Fibroblast of peridontal ligament (primary cell): ENCODE results near the gene PPP4R4.

Source experiments
- DNase-seq: peaks from one replicate; pipeline ENCODE4 v3.0.0-alpha.2; 2010; ENCODE audit errors: extremely low read depth

The PPP4R4 gene, protein sequence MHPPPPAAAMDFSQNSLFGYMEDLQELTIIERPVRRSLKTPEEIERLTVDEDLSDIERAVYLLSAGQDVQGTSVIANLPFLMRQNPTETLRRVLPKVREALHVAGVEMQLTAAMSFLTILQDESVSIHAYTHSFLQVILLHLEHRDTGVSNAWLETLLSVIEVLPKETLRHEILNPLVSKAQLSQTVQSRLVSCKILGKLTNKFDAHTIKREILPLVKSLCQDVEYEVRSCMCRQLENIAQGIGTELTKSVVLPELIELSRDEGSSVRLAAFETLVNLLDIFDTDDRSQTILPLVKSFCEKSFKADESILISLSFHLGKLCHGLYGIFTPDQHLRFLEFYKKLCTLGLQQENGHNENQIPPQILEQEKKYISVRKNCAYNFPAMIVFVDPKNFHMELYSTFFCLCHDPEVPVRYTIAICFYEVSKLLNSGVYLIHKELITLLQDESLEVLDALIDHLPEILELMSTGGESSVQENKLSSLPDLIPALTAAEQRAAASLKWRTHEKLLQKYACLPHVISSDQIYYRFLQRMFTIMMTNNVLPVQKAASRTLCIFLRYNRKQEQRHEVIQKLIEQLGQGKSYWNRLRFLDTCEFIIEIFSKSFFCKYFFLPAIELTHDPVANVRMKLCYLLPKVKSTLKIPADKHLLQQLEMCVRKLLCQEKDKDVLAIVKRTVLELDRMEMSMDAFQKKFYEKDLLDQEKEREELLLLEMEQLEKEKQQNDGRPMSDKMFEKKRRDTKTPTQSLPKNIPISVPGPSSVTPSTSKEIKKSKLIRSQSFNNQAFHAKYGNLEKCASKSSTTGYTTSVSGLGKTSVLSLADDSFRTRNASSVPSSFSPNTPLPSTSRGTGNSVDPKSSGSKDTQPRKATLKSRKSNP

GRCh38 chr14:94173885-94174603 is at the start of gene PPP4R4:
Gene PPP4R4 (plus strand): TSS chr14:94174322. CDS start chr14:94174466, 144 bp downstream.
- DNase-seq, result peak; percentile 49

DNA sequence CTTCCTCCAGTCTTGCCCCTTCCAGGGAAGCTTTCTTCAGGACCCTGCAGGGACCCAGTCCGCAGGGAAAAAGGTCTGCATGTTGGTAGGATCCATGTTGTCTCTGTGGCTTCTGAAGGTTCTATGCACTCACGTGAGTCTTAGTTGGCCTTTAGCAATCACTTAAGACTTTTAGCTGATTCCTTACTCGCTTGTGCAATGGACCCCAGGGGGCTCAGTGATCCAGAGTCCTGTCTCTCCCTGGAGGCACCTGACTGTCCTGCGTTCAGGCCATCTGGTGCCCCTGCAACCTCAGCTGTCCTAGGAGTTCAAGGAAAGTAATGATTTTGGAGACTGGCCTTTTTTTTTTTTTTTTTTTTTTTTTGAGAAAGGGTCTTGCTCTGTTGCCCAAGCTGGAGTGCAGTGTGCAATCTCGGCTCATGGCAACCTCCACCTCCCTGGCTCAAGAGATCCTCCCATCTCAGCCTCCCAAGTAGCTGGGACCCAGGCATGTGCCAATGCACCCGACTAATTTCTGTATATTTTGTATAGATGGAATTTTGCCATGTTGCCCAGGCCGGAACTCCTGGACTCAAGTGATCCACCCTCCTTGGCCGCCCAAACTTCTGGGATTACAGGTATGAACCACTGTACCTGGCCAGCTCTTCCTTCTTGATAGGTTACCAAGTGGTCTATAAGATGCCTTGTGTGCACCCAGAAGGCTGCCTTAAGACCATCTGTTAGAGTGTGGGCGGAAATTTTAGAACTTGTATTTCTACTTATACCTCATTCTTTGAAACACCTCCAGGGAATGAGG is 49.3 kb upstream of the PPP4R4 start:
- no peak for DNase-seq

DNA sequence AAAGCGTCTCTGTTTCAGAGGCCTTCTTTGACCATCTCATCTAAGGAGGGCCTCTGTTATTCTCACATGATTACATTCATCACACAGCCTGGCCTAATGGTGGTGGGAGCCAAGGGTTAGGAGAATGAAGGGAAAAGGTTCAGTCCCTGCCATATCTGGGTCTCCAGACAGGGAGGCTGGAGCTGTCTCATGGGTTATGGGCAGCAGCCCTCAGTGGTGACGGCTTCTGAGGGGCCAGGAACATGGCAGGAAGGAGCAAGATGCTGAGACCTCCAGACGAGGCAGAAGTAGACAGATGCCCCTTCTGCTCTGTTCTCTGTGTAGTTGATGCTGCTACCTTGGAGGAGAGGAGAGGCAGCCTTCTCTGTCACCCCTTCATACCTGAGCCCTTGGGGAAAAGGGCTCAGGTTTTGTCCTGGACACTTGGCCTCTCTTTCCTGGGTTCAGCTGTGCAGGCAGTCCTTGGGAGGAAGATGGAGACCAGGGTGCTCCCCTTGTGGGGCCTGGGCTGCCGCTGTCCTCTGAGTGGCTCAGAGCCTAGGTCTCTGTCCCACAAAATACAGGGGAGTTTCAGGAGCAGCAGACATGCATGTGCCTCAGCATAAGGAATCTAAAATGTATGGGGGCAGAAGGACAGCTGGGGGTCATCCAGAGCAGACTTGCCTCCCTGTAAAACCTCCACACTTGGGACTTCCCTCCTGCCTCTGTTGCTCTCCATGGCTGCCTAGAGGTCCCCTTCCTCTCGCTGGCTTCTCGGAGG is 48.3 kb upstream of the PPP4R4 start:
- no peak for DNase-seq

DNA sequence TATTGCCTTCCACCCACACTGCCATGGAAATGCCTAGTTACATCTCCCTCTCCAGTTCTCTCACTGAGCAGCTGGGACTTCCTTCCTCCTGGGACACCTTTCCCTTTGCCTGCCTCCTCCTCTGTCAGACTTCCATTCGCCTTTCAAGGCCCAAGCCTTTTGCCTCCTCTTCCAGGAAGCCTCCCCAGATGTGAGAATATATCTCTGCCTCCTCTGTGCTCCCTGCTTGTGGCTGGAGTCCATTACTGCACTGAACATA is 47.8 kb upstream of the PPP4R4 start:
- no peak for DNase-seq

GRCh38 chr14:94126800-94127199 is 47.3 kb upstream of the PPP4R4 start:
- no peak for DNase-seq

- DNase-seq, result no peak
Observed at GRCh38 chr14:94127330-94127729, 46.8 kb upstream of the PPP4R4 start.

DNA sequence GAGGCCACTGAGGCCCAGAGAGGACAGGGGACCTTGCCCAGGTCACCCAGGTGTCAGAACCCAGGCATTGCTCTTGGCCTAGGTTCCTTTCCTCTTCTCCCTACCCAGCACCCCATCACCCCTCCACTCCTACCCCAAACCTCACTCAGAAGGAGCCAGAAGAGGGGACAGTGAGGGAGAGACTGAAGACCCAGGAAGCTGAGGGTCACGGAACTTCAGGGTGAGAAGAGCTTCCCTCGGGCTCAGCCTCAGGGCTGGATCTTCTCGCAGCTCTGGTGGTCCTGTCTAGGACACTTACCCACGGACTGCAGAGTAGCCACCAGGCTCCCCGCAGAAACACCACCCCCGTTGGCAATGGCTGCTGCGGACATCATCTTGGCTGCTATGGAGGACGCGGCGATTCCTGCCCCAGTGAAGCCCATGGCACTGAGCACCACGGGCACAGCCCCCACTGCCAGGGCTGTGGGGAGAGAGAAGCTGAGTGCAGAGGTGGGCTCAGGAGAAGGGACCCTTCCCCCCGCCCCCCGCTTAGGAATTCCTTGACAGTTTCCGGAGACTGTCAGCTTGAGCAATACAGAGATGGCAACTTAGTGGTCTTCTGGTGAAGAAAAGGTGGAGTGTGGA is 45.8 kb upstream of the PPP4R4 start:
- DNase-seq, result no peak

- peak; percentile 74 for DNase-seq
Observed at GRCh38 chr14:94129111-94129757, 44.9 kb upstream of the PPP4R4 start, which contains the start of gene IFI27L2. Gene IFI27L2 (minus strand): TSS chr14:94129604. CDS start chr14:94129564, 40 bp downstream.

DNA sequence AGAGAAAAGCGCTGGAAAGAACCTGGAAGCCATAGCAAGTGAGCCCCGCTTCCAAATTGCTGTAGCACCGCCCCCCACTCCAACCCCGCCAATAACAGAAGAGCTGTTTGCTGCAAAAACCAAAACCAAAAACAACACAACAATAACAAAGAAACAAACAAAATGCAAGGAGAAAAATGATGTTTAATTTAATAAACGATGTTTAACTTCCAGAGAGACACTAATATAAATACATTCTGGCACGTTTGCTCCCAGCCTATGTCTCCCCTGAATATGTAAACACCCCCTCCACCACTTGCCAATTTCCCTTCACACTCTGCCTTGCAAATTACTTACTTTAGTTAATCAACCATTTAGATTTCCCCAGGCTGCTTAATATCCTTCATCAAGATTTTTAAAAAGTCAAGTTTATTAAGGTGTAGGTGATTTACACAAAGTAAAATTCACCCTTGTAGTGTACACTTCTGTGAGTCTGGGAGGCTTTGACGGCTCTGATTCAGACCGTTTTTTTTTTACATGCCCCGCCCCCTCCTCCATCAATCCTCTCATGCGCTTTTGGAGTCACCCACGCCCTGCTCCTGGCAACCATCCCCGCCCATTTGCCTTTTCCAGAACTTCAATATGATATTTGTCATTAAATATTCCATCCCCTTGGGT is 44.2 kb upstream of the PPP4R4 start:
- peak; percentile 50 for DNase-seq

DNA sequence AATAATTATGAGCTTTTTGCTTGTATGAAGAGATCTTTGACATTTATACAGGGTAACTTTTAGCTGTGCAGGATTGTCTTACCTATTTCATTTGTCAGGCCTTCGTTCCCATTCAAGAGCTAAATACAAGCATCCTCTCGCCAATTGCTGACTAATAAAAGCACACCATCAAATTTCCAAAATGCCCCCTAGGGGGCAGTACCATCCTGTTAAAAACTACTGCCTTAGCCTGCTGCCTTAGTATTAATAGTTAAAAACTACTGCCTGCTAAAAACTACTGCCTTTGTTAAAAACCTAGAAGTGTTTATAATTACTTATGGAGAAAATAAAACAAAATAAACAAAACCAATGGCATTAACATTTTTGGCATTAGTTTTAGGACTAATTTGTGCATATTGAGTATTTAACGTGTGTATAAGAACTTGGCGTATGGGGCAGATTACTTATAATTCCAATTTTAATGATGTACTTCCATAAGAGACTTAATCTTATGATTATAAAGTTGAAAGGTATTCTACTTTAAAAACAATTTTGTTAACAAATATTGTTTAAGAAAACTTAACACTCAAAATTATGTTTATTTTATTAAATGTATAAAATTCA is 41.7 kb upstream of the PPP4R4 start:
- peak; percentile 82 for DNase-seq

DNA sequence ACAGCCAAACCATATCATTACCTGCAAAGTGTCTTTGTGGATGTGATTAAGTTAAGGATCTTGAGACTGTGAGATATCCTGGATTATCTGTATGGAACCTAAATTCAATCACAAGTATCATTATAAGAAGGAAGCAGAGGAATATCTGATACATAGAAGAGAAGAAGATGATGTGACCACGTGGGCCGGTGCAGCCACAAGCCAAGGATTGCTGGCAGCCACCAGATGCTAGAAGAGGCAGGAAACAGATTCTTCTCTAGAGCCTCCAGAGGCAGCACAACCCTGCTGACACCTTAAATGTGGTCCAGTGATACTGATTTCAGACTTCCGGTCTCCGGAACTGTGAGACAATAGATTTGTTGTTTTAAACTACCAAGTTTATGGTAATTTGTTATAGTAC is 38.6 kb upstream of the PPP4R4 start:
- DNase-seq, result no peak

- DNase-seq, result peak; percentile 88
Observed at GRCh38 chr14:94136575-94137331, 37.4 kb upstream of the PPP4R4 start.

- no peak for DNase-seq
Observed at GRCh38 chr14:94138251-94138650, 35.9 kb upstream of the PPP4R4 start.

DNA sequence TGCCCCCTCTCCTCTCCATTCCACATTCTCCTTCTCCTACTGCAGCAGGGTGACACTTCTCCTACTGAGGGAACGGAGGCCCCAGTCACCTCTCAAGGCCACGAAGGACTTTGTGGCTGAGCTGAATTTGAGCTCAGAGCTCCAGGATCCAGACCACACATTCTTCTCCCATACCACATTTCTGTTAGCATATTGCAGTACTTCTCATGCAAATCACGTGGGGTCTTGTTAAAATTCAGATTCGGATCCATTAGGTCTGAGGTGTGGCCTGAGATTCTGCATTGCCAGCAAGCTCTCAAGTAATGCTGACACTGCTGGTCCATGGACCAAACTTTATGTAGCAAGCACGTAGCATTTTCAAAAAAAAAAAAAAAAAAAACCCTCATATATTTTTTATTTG is 35.1 kb upstream of the PPP4R4 start:
- no peak for DNase-seq

GRCh38 chr14:94139421-94139820 is 34.7 kb upstream of the PPP4R4 start:
- DNase-seq, result no peak

DNA sequence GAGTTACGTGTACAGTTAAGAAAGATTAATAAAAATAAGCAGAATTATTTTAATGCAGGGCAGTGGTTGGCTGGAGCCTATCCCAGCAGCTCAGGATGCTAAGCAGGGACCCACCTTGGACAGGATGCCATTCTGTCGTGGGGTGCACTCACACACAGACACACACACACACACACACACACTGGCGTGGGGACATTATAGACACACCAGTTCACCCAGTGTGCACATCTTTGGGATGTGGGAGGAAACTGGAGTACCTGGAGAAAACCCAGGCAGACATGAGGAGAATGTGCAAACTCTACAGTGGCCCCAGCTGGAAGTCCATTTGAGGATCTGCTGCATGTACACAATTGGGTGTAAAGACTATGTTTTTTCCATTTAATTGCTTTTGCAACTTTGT is 31.9 kb upstream of the PPP4R4 start:
- DNase-seq, result no peak

GRCh38 chr14:94142836-94143235 is 31.3 kb upstream of the PPP4R4 start:
- no peak for DNase-seq

DNA sequence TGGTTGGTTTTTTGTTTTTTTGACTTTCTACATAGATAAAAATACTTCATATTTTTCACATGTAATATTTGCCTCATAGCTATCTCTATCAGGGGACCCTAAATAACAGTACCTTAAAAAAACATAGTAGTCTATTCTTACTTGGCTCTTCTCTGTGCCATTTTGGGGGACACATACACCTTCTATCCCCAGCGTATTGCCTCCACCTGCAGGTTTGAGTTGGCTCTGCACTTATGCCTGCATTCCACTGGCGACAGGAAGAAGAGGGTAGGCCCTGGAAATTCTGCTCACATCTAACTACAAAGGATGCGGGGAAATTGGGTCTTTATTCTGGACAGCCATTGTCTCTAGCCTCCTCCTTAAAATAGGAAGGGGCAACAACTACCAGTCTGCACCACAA is 30.9 kb upstream of the PPP4R4 start:
- no peak for DNase-seq
